Measurements from ENCODE around the gene NRF1. TPM values are rescaled to one million over a fixed set of nuclear protein-coding genes. Genes with fewer than 3 reads are reported as not detected.

NRF1 gene
- total RNA-seq, 2 donors from 2014 or later: 13.4 to 15.7 TPM

DNA sequence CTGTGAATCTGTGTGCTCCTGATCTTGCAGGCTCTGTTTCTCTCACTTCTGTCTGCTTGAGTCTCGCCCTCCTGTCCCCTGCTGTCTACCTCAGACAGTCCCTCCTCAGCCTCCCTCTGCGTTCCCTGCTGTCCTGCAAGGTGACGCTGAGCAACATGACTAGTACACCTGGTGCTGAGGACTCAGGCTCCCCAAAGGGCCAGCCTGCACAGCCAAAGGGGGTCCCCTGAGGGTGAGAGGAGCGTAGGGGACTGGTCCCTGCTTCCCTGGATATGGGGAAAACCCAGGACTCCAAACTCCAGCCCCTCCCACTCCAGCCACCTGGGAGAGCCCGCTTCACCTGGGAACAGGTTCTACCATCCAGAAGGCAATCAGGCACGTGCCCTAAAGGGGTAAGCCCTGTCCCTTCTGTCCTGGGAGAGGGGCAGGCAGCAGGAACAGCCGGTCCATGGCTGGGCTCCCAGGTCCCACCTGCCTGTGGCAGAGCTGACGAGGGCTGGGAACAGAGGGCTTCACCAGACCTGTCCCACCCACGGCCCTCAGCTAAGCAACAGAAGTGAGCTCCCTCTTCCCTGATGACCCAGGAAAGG is 184.8 kb downstream of the NRF1 start:
- TF ChIP-seq, protein P1, sequence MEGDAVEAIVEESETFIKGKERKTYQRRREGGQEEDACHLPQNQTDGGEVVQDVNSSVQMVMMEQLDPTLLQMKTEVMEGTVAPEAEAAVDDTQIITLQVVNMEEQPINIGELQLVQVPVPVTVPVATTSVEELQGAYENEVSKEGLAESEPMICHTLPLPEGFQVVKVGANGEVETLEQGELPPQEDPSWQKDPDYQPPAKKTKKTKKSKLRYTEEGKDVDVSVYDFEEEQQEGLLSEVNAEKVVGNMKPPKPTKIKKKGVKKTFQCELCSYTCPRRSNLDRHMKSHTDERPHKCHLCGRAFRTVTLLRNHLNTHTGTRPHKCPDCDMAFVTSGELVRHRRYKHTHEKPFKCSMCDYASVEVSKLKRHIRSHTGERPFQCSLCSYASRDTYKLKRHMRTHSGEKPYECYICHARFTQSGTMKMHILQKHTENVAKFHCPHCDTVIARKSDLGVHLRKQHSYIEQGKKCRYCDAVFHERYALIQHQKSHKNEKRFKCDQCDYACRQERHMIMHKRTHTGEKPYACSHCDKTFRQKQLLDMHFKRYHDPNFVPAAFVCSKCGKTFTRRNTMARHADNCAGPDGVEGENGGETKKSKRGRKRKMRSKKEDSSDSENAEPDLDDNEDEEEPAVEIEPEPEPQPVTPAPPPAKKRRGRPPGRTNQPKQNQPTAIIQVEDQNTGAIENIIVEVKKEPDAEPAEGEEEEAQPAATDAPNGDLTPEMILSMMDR (IDR thresholded peaks at IDR 0.05): no peak
- Histone ChIP-seq H3K27me3 (no peaks in the 10 kb centered on the region), H3K27ac (no peak overlapping the region), H3K4me1 (no peaks in the 10 kb centered on the region), H3K36me3 (no peaks in the 10 kb centered on the region), H3K9ac (ENCODE audit: low read depth in 2 of 2, low read length in 2 of 2) (no peak overlapping the region), H3K9me3 (no peaks in the 10 kb centered on the region), H3K4me3 (no peak overlapping the region)
- no peak for DNase-seq
- intact Hi-C loops (cut with DNase I): no loop called here

DNA sequence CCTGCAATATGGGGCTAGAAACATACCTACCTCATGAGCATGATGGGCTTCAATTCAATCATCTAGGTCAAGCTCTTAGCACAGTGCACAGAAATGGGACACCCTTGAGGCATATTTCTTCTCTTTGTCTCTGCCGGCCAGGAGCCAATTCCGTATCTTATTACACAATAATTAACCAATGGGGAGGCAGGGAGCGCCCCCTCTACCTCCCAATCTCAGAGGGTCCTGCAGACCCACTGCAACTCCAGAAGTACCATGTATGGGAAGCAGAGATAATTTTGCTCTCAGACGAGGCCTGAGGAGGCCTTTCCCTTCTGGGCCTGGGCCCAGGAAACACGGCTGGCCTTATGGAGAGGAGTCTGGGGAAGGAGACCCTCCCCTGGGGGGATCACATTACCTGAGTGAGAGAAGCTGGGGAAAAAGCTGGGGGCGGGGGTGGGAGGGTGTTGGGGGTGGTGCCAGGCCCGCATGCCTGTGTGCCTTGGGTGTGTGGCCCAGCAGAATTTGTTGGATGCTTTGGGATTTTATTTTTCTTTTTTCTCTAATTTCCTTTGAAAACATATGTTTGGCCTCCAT is 185.8 kb downstream of the NRF1 start:
- no peak overlapping the region for H3K9ac ChIP-seq (ENCODE audit: low read depth in 2 of 2, low read length in 2 of 2)
- H3K36me3 ChIP-seq: no peaks in the 10 kb centered on the region
- H3K4me1 ChIP-seq: no peaks in the 10 kb centered on the region
- TF ChIP-seq, protein P1 (IDR thresholded peaks at IDR 0.05): no peak
- no peak overlapping the region for H3K4me3 ChIP-seq
- no peaks in the 10 kb centered on the region for H3K9me3 ChIP-seq
- no peak for DNase-seq
- intact Hi-C loops (cut with DNase I): no loop called here
- H3K27ac ChIP-seq: no peak overlapping the region
- no peaks in the 10 kb centered on the region for H3K27me3 ChIP-seq

DNA sequence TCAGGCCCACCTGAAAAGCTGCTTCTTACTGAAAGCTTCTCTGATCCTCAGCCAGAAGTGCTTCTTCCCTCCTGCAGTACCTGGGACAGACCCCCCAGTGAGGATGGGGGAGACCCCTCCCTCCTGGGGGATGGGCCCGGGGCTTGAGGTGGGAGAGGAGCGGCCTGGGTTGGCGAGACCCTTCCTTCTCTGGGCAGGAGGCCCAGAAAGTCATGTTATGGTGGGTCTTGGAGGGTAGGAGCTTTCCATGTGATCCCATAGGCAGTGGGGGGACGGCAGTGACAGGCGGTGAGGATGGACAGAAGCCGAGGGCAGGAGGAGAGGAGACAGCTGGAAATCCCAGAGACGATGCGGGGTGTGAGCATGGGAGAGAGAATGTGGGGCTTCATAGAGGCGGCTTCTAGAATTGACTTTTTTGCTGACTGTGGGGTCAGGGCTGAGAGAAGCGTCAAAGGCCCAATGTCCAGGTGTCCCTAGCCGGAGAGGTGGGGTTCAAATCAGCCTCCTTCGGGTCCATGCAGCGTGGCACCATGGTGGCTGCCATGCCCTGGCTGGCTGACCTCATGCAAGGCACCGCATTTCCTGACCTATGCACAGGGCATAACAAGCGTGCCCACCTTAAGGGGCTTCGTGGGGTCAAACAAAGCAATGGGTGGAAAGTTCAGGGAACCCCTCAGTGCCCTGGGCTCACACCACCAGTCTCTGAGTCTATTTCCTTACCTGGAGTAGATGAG is 187.3 kb downstream of the NRF1 start:
- TF ChIP-seq, protein P1 (IDR thresholded peaks at IDR 0.05): no peak
- intact Hi-C loops (cut with DNase I): no loop called here
- H3K9me3 ChIP-seq: no peaks in the 10 kb centered on the region
- H3K4me1 ChIP-seq: no peaks in the 10 kb centered on the region
- H3K36me3 ChIP-seq: no peaks in the 10 kb centered on the region
- no peak overlapping the region for H3K27ac ChIP-seq
- no peak for DNase-seq
- no peaks in the 10 kb centered on the region for H3K27me3 ChIP-seq
- no peak overlapping the region for H3K9ac ChIP-seq (ENCODE audit: low read depth in 2 of 2, low read length in 2 of 2)
- H3K4me3 ChIP-seq: no peak overlapping the region

DNA sequence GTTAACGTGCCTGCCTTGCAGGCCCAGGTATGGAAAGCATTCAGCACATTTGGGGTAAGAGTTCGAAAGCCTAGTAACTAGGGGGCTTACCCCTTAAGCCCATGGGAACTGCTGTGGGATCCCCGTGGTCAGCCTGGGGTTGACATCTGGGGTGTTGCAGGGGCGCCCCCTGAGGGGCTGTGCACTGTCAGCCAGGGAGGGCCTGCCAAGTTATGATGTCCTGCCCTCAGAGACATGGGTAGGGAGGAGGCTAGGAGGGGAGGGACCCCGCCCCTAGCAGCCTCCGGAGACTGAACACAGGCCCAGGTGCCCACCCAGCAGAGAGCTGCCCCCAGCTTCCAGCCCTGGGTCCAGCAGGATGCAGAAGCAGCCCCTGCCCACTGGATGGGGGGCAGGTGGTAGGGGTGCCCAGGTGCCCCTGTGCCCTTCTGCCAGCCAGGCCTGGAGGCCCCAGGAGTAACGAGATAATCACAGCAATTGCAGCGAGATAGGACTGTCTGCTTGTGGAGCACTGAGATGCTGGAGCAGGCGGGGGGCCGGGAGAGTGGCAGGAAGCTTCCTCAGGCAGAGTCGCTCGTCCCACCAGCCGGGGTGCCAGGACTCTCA is 187.9 kb downstream of the NRF1 start:
- H3K4me1 ChIP-seq: no peaks in the 10 kb centered on the region
- no peaks in the 10 kb centered on the region for H3K27me3 ChIP-seq
- H3K4me3 ChIP-seq: no peak overlapping the region
- intact Hi-C loops (cut with DNase I): no loop called here
- H3K9ac ChIP-seq (ENCODE audit: low read depth in 2 of 2, low read length in 2 of 2): no peak overlapping the region
- no peaks in the 10 kb centered on the region for H3K36me3 ChIP-seq
- no peak overlapping the region for H3K27ac ChIP-seq
- no peaks in the 10 kb centered on the region for H3K9me3 ChIP-seq
- DNase-seq: no peak
- TF ChIP-seq, protein P1 (IDR thresholded peaks at IDR 0.05): no peak

DNA sequence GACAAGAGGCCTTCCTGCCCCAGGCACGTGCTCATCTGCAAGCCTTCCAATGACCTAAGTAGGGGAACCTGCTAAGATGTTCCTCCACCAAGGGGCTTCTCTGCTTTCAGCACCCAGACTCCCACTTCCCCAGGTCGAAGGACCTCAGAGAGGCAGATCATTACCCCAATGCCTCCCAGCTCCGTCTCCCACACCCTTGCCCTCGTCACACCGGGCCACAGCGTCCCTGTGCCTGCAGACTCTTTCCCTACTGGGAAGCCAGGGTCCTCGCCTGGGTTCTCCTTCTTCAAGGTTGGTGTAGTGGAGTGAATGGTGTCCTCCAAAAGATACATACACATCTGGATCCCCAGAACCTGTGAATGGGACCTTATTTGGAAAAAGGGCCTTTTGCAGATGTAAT is 189.4 kb downstream of the NRF1 start:
- Histone ChIP-seq H3K27me3 (no peaks in the 10 kb centered on the region), H3K36me3 (no peaks in the 10 kb centered on the region), H3K4me1 (no peaks in the 10 kb centered on the region), H3K27ac (no peak overlapping the region), H3K9ac (ENCODE audit: low read depth in 2 of 2, low read length in 2 of 2) (no peak overlapping the region), H3K4me3 (no peak overlapping the region), H3K9me3 (no peaks in the 10 kb centered on the region)
- TF ChIP-seq, protein P1 (IDR thresholded peaks at IDR 0.05): no peak
- intact Hi-C loops (cut with DNase I): no loop called here
- DNase-seq: no peak

All from colonic mucosa (tissue), 4 donors.